NCI-H1105 treated with DMSO at 0.1 percent for 48 hours (cell line): ENCODE results near the gene MYO3B.
"Not testable (repeated sequence)": the region's sequence is repeated elsewhere in the genome, so short reads cannot be mapped to it uniquely, and the experiment has no call there.

Experiments
- DNase-seq: peaks from one replicate; lab custom pipeline; 2025; lab: John Stamatoyannopoulos, UW

Gene MYO3B

DNA sequence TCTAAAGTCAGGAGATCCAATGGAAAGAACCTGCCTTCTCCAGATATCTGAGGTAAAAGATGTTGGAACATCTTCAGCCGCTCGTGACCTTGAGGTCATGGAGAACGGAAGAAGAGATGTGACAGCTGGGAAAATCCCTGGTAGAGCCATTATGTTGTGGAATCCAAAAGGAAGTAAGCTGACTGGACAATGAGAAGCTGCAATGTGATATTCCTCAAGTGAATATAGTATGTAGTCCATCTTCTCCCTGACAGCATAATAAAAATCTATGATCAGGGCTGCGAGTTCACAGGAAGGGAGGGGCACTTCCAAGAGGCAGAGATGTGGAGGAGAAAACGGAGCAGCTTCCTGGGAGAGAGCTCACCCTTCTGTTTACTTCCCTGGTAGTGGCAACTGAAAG lies 336.2 kb downstream of the MYO3B start:
- DNase-seq = no peak

DNA sequence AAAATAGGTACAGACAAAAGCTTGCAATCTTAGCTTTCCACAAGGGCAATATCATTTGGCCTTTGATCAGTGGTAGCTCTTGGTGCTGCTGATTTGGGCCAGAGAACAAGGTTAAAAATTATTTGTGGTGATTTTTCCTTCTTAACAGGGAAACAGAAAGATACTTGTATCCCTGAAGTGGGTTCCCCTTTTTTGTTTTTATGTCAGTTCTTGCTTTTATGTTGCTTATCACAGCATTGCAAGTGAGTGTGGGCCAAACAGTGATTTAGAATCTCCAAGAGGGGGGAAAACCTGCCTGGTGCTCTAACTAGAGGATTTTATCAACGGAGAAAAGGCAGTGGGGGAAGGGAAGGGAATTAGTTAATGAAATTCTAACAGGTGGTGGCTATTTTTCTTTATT lies 339.6 kb downstream of the MYO3B start:
- no peak for DNase-seq

DNA sequence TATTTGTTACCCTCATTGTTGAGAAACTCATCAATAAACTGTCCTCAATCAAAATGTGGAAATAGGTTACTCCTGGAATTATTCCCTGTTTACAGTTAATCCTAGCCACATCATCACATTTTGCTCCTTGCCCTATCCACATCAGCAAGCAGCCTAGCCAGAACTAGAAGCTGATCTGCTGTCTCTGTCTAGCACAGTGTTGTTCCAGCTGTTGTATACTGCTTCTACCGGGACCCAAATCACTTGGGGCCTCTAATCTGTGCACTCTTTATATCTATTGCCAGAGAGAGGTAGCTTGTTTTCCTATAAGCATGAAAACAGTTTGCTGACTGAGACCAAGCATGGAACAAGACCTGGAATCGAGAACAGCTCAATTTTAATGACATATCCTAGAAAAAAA lies 341.0 kb downstream of the MYO3B start:
- DNase-seq = no peak

DNA sequence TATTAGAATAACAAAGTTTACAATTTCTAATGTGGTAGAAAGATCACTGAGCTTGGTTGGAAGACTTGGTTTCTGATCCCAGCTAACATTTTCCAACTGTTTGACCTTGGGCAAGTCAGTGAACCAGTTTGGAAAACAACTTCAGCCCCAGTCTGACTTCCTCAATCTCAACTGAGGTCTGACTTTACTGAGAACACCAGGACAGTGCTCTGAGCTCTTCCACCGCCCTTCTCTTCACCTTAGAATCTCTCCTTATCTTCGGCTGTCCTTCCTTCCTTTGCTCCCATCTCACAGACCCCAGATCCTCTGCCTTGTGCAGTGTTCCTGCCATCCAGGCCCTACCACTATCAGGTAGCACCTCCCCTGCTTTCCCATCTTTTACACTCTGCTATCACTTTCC lies 343.4 kb downstream of the MYO3B start:
- no peak for DNase-seq

DNA sequence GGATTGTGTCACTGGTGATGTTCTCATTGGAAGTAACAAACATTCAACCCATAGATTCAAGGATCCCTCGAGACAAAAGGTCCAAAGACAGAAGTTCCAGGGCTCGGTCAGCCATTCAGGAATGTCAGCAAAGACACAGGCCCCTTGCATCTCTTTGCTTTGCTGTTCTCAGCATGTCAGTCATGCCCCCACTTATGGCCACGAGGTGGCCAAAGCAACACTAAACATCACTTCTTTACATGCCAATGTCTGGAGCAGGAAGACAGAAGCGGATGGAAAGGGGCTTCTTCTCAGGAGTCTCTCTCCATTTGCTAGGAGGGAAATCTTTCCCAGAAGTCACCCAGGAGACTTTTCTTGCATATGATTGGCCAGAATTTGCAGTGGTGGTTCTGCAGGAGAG lies 345.6 kb downstream of the MYO3B start:
- no peak for DNase-seq

DNA sequence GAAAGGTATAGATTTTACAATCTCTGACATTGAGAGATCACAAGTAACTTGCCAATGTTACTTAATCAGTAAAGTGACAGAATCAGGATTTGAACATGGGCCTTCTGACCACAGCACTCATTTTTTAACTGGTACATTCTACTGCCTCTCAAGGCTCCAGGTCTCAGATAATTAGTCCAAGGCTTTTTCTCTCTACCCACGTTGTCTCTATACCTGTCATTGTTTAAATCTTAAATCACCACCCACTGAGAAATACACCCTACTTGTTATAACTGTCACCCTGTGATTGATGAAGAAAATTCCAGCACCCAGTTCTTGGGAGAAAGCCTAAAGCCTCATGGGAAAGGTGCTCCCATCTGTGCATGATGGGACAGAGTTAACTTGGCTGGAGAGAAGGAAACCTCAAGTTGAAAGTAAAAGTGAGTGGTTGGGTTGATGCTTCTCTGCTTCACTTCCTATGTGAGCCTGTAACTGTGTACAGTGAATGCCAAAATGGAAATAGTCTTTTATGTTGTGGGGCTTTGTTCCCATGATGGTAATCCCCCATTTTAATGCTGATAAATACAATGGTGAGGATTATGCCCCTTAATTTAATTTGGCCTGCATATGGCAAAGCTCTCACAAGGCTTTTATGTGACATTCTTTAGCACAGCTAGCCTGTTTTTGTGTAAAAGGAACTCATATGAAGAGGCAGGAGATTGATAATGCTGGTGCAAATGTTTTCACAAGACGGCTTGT lies 347.1 kb downstream of the MYO3B start:
- no peak for DNase-seq

DNA sequence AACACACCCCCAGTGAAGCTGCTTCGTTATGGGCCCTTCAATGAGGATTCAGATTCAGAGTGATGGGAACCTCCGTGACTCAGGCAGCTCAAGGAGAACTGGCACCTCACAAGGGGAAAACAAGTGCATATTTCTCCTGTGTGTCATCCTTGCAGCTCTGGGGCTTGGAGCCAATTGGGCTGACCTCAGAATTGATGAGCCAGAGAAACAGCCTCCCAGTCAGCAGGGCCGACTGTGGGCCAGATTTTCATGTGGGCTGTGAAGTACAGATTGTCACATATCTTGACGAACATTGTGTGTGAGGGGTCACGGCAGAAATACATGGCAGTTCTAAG lies 347.6 kb downstream of the MYO3B start:
- DNase-seq = no peak

DNA sequence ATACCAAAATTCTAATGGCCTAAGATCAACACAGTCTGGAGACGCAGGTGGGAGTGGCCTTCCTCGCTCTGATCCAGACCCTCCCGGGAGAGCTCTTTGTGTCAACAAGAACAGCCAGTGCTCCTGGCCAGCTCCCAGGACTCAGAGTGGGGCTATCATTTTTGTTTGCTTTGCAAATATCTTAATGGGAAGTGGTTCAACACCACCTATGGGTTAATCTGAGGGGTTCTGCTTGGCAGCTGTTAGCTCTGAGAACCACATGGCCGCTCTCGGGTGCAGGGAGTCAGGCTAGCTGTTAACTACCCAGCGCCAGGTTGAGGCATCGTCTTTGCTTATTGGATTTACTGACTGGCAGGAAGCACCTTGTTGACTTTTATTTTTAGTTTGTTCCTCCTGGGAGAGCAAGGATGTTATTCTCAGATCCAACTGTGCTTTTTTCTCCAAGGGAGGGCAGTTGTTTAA lies 352.4 kb downstream of the MYO3B start:
- DNase-seq = peak; percentile 98

DNA sequence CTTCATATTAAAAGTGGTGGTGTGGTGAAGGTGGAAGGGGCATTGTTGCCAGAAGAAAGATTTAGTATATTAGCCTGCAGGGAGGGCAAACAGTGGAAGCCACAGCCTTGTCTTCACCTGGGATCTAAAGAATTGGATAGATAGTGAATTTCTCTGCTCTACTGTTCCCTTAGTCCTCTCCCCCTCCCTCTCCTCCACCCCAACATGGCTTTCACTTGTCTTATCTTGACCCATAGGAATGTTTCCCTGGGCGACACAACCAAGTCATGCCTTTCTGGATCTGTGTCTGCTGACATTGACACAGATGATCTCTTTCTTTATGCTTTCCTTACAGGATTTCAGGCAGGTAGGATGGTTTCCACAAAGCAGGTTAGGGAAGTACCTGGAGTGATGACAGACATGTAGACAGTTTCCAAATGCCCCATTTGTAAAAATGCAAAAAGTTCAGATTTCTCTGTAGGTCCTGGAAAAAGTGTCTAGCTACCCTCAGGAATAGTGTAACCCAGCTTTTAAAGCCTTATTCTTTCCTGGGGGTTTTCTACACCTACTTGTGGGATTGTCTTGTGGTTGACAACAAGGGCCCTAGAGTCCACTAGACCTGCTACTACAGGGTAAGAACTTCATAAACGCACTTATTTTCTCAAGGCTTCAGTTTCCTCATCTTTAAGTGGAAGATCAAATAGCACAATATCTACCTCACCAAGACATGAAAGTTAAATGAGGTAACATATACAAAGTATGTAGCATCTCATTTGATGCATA lies 353.0 kb downstream of the MYO3B start:
- no peak for DNase-seq

DNA sequence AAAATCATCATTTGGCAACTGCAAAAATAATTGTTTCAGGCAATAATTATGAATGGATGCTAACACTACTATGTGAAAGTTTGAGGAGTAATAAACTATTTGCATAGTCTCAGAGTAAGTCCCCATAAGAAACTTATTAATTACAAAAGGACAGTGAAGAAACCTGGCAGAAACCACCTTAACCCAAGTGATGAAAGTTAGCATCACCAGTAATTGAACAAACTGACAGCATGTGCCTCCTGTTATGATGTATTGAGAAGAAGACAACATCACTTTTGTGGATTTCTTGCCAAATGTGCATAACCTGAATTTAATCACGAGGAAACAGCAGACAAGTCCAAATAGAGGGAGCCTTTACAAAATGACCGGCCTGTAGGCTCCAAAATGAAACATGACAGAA lies 353.9 kb downstream of the MYO3B start:
- no peak for DNase-seq

DNA sequence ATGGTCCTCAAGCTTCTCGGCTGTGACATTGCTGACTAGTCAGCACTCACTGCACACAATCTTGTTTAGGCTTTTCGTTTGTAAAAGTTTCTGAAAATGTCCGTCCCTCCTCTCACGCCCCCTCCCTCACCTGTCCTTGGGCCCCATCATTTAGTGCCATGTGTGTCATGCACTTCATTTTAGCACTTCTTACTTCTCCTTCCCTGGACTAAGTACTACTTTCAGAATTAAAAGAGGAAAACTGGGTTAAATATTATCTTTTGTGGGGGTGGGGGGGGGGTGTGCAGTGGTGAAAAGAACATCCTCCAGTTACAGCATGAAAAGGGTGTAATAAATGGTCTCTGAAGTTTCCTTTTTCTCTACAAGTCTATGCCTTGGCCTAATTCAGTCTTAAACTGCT lies 355.2 kb downstream of the MYO3B start:
- no peak for DNase-seq

DNA sequence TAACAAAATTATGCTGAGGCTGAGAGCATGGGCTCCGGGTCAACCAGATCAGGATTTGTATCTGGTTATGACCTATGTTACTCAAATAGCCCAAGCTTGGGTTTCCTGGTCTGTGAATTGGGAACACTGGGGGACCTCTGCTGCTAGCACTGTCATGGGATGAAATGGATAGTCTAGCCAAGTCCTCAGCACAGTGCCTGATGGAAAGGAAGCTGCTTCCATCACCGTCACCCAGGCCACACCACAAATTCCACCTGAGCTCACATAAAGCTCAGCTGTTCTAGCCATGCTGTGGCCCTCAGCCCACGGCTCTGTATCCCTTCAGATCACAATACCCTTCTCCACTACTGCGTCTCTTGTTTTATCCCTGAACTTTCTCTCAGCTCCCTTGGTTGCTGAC lies 357.6 kb downstream of the MYO3B start:
- no peak for DNase-seq

DNA sequence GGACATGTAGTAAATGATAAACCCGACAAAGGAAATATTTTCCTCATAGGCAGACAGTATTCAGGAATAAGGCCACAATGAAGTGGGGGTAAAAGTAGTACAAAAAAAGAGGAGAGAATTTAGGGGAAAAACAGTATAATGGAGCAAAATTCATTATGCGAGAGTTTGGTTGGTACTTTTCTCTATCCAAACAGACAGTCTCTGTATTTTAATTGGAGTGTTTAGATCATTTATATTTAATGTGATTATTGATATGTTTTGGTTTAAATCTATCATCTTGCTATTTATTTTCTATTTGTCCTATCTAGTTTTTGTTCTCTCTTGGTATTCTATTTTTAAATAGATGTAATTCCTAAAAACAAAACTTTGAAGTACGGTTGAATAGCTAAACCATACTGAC lies 366.9 kb downstream of the MYO3B start:
- no peak for DNase-seq

DNA sequence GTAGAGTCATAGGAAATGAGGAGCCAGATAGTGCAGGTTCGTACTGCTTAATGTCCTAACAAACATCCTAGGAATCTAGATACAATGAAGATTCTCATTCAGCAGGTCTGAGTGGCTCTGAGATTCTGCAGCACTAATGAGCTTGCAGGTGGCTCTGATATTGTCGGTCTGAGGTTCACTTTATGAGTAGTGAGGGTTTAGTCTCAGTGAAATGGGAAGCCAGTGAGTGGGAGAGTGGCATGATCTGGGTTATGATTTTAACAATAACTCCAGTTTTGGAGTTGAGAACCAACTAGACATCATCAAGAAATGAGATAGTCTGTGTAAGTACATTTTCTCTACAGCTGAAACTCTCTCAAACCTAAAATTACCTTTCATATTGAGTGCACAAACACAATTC lies 370.4 kb downstream of the MYO3B start:
- DNase-seq = no peak

DNA sequence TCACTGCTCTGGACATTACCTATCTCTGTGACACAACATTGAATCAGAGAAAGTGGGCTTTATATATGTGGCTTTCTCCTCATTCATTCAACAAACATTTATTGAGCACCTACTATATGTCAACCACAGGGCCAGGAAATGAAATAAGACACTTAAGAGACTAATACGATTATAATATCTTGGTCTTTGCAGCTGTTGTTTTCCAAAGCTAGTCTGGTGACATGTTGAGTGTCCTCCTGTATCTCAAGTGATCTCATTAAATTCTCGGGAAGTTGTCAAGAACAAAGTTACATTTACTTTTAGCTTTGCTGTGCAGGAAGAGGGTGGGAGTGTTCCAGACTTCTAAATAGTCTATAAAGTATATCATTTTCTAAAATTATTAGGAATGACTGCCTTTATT lies 372.6 kb downstream of the MYO3B start:
- no peak for DNase-seq

DNA sequence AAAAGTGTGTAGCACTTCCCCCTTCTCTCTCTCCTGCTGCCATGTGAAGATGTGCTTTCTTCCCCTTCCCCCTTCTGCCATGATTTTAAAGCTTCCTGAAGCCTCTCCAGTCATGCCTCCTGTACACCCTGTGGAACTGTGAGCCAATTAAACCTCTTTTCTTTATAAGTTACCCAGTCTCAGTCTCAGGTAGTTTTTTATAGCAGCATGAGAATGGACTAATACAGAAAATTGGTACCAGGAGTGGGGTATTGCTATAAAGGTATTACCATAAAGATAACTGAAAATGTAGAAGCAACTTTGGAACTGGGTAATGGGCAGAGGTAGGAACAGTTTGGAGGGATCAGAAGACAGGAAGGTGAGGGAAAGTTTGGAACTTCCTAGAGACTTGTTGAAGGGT lies 374.0 kb downstream of the MYO3B start:
- DNase-seq = not testable (repeated sequence)

DNA sequence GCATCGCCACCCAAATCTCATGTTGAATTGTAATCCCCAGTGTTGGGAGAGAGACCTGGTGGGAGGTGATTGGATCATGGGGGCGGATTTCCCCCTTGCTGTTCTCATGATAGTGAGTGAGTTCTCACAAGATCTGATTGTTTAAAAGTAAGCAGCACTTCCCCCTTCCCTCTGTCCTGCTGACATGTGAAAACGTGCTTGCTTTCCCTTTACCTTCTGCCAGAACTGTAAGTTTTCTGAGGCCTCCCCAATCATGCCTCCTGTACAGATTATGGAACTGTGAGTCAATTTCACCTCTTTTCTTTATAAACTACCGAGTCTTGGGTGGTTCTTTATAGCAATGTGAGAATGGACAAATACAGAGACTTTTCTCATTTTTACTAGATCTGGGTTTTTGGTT lies 375.8 kb downstream of the MYO3B start:
- DNase-seq = no peak

DNA sequence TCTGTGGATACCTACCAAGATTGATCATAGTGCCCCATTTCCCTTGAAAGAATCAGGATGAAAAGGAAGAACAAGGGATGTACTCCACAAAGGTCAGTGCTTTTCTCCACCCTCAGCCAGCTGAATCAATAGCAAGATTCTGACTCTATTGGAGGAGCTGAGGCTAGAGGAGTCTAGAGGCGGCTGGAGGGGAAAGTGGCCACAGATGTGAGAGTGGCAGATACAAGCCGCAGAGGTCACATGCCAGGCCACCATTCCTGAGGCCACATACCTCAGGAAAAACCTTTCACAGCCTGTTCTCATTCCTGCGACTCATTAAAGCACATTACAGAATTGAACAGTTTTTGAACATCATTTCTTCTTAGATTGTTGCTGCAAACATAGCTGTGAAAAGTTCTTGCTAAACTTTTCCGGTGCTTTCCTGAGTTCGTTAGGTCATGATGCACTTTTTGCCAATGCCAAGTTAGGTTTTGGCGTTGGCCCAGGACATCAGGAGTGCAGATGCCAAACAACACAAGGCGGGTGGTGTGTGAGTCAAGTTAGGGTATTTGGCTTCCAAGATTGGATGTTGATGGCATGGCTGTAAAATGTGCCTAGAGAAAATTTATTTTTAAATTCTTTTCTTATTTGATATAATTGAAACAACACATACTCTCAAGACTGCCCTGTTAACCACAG lies 376.5 kb downstream of the MYO3B start:
- no peak for DNase-seq

DNA sequence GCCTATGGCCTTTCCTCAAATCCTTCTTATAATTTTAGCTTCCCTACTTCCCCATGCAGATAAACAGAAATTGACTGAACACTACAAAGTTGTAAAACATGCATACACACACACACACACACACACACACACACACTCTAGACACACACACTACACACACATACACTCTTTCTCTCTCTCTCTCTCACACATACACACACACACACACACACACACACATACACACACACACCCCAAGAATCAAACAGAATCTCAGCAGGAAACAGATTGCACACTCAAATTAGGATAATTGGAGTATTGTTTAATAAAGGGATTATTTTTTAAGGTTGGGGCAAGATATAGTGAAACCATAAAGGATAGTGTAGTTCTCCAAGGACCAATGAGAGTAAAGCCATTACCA lies 385.0 kb downstream of the MYO3B start:
- DNase-seq = no peak

DNA sequence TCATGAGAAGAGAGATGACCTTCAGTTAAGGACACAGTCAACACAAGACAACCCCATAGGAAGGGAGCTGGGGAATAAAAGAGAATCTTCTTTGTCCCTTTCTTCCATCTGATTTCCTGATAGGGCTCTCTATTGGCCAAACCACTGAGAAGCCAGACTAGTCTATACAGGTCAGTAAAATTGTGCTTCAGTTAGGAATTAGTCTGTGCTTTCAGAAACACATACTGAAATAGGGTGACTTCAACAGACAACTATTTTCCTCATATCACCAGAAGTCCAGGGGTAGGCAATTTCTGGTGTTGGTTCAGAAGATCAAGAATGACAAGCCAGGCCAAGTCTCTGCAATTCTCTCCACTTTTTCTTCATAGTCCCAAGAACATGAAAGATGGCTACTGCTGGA lies 385.5 kb downstream of the MYO3B start:
- DNase-seq = no peak

DNA sequence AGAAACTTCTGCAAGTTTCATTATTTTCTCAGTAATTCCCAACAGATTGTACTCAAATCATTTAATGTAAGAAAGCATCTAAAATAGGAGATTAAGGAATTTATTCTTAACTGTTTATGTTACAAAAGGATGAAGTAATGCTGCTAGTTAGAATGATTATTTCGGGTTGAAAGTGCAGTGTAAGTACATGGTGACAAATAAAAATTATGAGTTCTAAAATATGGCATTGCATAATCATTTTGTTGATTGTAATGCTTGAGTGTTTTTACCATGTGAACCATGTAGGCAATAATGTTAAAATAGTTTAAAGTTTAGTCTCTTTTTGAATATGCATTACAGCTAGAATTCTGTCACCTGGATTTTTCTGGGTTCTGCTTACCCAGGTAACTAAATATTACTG lies 388.2 kb downstream of the MYO3B start:
- DNase-seq = no peak

DNA sequence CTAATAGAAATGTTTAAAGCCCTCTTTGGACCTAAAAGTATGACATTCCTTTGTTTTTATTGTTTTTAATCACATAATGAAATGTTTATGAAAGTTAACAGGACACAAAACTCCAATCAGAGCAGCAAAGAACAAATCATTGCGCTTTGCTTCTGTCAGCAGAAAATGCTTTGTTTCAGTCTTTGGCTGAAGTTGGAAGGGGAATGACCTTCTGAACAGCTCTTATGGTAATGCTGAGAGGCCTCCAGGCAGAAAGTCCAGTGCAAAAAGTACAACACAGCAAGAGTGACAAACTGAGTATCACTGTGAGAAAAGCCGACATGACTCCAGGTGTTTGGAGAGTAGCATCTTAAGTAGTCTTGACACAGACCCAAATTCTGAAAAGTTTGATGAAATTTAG lies 389.5 kb downstream of the MYO3B start:
- no peak for DNase-seq

DNA sequence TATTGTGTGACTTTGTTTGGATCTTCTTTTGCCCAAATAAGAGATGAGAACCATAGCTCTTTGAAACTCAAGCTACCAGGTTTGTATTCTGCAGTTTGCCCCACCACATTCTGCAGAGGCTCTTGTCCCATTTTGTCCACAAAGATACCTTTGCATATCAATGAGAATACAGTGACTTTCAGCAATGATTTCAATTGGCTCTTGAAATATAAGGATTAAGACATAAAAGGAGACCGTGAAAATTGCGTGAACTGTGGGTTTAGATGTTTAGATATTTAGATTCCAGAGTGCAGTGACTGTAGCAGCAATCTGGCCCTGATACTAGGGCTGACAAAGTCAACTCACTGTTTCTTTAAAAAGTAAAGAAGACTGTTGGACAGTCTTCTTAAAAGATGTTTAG lies 390.6 kb downstream of the MYO3B start:
- no peak for DNase-seq
